ENCODE data around the gene RAB21. TPM values are rescaled to one million over a fixed set of nuclear protein-coding genes. Genes with fewer than 3 reads are reported as not detected.

Gene RAB21
- total RNA-seq, 4 donors from 2014 or later: 12.6 to 25.7 (median 19.9) TPM

DNA sequence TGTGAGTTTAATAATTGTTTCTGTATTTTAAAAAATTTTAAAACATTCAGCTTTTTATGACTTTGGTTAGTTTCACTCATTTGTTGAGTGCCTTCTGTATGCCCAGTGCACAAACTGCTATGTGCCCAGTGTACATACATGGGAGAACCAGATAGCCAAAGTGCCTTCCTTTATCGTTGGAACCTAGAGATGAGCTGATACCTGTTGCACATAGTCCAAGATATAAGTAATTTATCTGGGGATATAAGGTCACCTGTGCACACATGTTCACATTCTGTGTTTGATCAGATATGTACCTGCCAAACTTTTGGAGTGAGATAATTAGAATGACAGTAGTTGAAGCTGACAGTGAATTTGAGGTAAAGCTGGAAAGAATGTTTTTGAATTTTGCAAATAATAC lies 37.9 kb downstream of the RAB21 start:
- no peaks in the 10 kb centered on the region for H3K27me3 ChIP-seq
- H3K36me3 ChIP-seq: peaks cover 0 to 3% (median 0%) of the 10 kb centered on the region in 3 donors
- H3K4me3 ChIP-seq: no peak overlapping the region
- no peaks in the 10 kb centered on the region for H3K9me3 ChIP-seq
- TF ChIP-seq, protein P1, sequence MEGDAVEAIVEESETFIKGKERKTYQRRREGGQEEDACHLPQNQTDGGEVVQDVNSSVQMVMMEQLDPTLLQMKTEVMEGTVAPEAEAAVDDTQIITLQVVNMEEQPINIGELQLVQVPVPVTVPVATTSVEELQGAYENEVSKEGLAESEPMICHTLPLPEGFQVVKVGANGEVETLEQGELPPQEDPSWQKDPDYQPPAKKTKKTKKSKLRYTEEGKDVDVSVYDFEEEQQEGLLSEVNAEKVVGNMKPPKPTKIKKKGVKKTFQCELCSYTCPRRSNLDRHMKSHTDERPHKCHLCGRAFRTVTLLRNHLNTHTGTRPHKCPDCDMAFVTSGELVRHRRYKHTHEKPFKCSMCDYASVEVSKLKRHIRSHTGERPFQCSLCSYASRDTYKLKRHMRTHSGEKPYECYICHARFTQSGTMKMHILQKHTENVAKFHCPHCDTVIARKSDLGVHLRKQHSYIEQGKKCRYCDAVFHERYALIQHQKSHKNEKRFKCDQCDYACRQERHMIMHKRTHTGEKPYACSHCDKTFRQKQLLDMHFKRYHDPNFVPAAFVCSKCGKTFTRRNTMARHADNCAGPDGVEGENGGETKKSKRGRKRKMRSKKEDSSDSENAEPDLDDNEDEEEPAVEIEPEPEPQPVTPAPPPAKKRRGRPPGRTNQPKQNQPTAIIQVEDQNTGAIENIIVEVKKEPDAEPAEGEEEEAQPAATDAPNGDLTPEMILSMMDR (IDR thresholded peaks at IDR 0.05): no peak
- TF ChIP-seq POLR2A (IDR thresholded peaks at IDR 0.05) (no peak), EP300 (IDR thresholded peaks at IDR 0.05) (no peak)
- WGBS, 2 donors: 92 to 100% methylated on average over 1 of the region's 1 CpG
- H3K27ac ChIP-seq: no peak overlapping the region
- no peaks in the 10 kb centered on the region for H3K4me1 ChIP-seq
- DNase-seq (ENCODE audit: low spot score in 2 of 2): no peak

- Histone ChIP-seq H3K4me1 (no peaks in the 10 kb centered on the region), H3K27me3 (no peaks in the 10 kb centered on the region), H3K36me3 (no peaks in the 10 kb centered on the region), H3K9me3 (no peaks in the 10 kb centered on the region), H3K27ac (no peak overlapping the region), H3K4me3 (no peak overlapping the region)
- TF ChIP-seq, protein P1 (IDR thresholded peaks at IDR 0.05): no peak
- no peak for TF ChIP-seq POLR2A (IDR thresholded peaks at IDR 0.05)
- DNase-seq (ENCODE audit: low spot score in 2 of 2): no peak
- WGBS, 2 donors: 47% methylated on average over 1 of the region's 1 CpG; no CpG with 5 or more reads in 1 of the 2 donors
Observed at GRCh38 chr12:71795901-71796300, 41.2 kb downstream of the RAB21 start.

- Histone ChIP-seq H3K4me3 (no peak overlapping the region), H3K9me3 (no peaks in the 10 kb centered on the region), H3K27me3 (no peaks in the 10 kb centered on the region), H3K27ac (no peak overlapping the region), H3K36me3 (no peaks in the 10 kb centered on the region), H3K4me1 (no peaks in the 10 kb centered on the region)
- DNase-seq (ENCODE audit: low spot score in 2 of 2): no peak
- WGBS, 2 donors: 69 to 74% methylated on average over 1 of the region's 1 CpG
- TF ChIP-seq POLR2A (IDR thresholded peaks at IDR 0.05) (no peak), EP300 (IDR thresholded peaks at IDR 0.05) (no peak)
- TF ChIP-seq, protein P1 (IDR thresholded peaks at IDR 0.05): no peak
Observed at GRCh38 chr12:71797531-71797930, 42.9 kb downstream of the RAB21 start.

GRCh38 chr12:71799106-71799505 lies 44.4 kb downstream of the RAB21 start:
- no peaks in the 10 kb centered on the region for H3K27me3 ChIP-seq
- no peak overlapping the region for H3K27ac ChIP-seq
- H3K36me3 ChIP-seq: no peaks in the 10 kb centered on the region
- no peak overlapping the region for H3K4me3 ChIP-seq
- DNase-seq (ENCODE audit: low spot score in 2 of 2): no peak
- no peaks in the 10 kb centered on the region for H3K4me1 ChIP-seq
- H3K9me3 ChIP-seq: no peaks in the 10 kb centered on the region
- TF ChIP-seq, protein P1 (IDR thresholded peaks at IDR 0.05): no peak
- TF ChIP-seq EP300 (IDR thresholded peaks at IDR 0.05): peak in 1 of 2 donors; percentile 25

- TF ChIP-seq POLR2A (IDR thresholded peaks at IDR 0.05) (no peak), EP300 (IDR thresholded peaks at IDR 0.05) (no peak)
- TF ChIP-seq, protein P1 (IDR thresholded peaks at IDR 0.05): no peak
- H3K27me3 ChIP-seq: no peaks in the 10 kb centered on the region
- no peaks in the 10 kb centered on the region for H3K4me1 ChIP-seq
- DNase-seq (ENCODE audit: low spot score in 2 of 2): no peak
- no peaks in the 10 kb centered on the region for H3K36me3 ChIP-seq
- no peak overlapping the region for H3K4me3 ChIP-seq
- WGBS, 2 donors: 86 to 92% methylated on average over 3 of the region's 3 CpGs
- H3K27ac ChIP-seq: no peak overlapping the region
- H3K9me3 ChIP-seq: no peaks in the 10 kb centered on the region
Observed at GRCh38 chr12:71800177-71800576, 45.5 kb downstream of the RAB21 start.
